NCI-H2081 treated with DMSO at 0.1 percent for 48 hours (cell line): Measurements from ENCODE around the gene NDUFAF2.
"Not testable (repeated sequence)": the region's sequence is repeated elsewhere in the genome, so short reads cannot be mapped to it uniquely, and the experiment has no call there.

Source experiments
- DNase-seq: peaks from one replicate; lab custom pipeline; 2025; lab: John Stamatoyannopoulos, UW

The NDUFAF2 gene

DNA sequence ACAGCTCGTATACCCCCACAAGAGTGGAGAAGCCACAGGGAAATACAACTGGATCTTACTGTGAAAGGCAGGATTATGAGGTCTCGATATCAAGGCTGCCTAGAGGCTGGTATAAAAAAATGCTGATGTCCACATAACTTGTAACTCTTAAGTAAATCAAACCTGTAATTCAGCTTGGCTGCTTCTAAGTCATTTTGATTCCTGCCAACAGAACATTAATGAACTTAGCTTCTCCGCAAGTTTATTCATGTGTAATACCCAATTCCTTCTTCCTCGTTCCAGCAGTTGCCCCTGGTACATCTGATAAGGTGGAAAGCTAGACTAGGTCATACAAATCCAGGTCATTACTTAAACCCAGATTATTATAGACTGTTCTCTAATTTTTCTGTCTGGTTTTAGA, 233.7 kb downstream of the NDUFAF2 start:
- no peak for DNase-seq

DNA sequence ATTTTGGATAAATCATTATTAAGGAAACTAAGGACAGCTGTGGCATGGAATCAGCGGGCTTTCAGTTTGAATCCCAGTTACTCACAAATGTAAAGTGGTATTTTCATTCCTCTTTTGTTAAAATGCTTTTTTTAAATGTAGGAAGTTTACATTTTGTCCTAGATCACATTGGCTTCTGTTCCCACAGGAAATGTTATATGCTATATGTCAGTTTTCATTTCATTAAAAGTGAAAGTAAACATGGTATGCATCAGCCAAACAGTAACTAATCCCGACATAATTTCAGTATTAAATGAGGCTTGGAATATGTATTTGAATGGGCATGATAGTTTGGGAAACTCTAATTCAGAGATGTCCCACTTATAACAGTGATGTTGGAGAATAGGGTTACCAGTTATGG, 235.9 kb downstream of the NDUFAF2 start:
- DNase-seq, result no peak

DNA sequence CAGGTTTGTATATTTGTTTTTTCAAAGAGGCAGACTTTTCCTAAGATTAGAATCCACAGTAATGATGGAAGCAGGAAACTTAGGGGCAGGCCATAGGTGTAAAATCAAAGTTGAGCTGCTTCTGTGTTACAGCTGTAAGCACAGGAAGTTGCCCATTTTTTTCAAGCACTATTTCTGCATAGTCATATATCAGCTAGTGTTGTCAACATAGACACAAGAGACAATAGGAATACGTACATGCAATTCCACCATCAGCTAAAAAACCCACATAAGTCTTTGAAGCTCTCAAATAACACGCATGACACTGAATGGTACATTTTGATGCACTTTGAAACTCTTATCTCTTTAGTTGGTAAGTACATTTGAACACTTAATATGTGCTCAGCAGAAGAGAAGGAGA, 237.4 kb downstream of the NDUFAF2 start:
- no peak for DNase-seq

DNA sequence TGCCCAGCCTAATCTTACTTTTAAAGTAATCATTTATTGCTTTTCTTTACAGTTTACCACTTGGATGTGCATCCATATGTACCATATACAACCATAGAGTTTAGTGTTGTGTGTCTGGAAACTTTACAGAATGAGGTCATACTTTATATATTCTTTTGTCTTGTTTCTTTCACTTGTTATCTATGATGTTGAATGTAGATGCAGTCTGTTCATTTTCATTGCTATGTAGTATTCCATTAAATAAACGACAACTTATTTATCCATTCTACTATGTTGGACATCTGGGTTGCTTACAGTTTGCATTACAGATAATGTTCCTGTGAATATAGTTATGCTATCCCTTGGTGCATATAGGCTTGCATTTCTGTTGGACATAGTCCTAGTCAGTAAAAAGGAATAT, 238.5 kb downstream of the NDUFAF2 start:
- DNase-seq, result no peak

DNA sequence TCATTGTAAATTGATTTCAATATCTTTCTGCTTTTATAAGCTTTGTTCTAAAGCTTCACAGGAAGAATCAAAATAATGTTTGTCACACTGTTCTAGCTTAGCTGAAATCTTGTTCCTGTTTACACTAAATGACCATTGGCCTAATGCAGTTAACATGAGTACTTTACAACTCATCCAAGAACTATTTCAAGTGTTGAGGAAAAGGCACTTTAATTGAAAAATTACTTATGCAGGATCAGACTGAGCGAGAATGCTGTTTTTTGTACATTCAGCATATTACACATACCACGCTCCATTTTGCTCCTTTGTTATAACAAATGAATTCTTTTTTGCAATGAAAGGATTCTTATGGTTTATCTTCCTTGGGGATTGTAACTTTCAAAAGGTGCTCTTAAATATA, 239.7 kb downstream of the NDUFAF2 start:
- DNase-seq, result no peak

DNA sequence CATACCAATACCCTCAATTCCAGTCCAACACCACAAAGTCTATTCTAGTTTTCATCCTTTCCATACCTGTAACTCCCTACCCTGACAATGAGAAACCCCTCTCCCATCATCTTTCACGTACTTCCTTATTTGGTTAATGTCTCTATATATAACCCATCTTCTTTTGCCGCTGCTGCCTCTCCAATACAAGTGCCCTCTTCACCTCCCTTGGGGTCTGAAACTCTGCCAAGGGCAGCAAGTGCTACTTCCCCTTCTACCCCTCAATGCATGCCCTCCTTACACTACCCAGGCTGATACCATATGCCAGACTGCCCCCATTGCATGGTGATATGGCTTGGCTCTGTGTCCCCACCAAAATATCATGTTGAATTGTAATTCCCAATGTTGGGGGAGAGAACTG, 241.6 kb downstream of the NDUFAF2 start:
- DNase-seq, result no peak

DNA sequence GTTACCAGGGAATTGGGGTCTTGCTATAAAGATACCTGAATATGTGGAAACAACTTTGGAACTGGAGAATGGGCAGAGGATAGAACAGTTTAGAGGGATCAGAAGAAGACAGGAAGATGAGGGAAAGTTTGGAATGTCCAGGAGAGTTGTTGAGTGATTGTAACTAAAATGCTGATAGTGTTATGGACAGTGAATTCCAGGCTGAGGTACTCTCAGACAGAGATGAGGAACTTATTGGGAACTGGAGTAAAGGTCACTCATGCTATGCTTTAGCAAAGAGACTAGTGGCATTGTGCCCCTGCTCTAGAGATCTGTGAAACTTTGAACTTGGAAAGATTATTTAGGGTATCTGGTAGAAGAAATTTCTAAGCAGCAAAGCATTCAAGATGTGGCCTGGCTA, 242.3 kb downstream of the NDUFAF2 start:
- DNase-seq, result not testable (repeated sequence)

DNA sequence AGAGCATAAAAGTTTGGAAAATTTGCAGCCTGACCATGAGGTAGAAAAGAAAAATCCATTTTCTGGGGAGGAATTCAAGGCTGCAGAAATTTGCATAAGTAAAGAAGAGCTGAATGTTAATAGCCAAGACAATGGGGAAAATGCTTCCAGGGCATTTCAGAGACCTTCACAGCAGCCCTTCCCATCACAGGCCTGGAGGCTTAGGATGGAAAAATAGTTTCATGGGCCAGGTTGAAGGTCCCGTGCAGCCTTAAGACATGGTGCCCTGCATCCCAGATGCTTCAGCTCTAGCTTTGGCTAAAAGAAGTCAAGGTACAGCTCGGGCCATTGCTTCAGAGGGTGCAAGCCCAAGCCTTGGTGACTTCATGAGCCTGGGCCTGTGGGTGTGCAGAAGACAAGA, 242.8 kb downstream of the NDUFAF2 start:
- not testable (repeated sequence) for DNase-seq

DNA sequence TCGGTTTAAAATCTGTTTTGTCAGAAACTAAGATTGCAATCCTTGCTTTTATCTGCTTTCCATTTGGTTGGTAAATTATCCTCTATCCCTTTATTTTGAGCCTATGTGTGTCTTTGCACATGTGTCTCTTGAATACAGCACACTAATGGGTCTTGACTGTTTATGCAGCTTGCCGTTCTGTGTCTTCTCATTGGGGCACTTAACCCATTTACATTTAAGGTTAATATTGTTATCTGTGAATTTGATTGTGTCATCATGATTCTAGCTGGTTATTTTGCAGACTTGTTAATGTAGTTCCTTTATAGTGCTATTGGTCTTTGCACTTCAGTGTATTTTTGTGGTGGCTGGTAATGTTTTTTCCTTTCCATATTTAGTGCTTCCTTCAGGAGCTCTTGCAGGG, 253.6 kb downstream of the NDUFAF2 start:
- DNase-seq, result no peak

DNA sequence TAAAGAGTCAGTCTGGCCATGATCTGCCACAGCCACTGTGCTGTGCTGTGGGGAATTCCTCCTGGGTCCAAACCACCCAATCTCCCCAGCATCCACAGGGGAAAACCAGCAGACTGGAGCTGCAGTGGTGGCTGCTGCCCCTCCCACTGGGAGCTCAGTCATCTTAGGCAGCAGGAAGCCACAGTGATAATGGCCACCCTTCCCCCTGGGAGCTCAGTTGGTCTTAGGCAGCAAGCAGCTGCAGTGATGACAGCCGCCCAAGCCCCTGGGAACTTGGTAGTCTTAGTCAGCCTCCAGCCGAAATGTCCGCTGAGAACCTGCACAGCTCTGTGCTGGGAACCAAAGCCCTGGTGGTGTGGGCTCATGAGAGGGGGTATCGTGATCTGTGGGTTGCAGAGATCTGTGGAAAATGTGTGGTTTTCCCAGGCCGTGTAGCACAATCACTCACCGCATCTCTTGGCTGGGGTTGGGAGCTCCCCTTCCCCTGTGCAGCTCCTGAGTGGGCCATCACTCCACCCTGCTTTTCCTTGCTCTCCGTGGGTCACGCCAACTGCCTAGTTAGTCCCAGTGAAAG, 255.7 kb downstream of the NDUFAF2 start:
- no peak for DNase-seq

DNA sequence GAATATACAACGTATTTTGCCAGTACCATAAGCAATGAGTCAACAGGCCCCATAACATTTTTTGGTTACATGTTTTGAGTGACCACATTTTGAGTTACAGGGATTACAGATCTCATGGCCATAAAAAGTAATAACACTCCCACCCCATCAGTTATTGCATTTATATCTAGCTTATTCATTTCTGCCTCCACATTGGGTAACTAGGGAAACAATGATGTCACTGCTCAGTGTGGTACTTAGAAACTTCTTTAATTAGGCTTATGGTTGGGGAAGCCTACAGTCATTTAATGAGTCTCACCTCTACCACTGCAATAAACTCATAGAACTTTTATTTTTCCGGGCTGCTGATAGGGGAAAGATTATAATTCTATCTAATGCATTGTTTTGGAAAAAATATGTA, 257.2 kb downstream of the NDUFAF2 start:
- DNase-seq, result no peak
